ENCODE data around the gene HAUS3.
"Not testable (repeated sequence)": the region's sequence is repeated elsewhere in the genome, so short reads cannot be mapped to it uniquely, and the experiment has no call there.

DNA sequence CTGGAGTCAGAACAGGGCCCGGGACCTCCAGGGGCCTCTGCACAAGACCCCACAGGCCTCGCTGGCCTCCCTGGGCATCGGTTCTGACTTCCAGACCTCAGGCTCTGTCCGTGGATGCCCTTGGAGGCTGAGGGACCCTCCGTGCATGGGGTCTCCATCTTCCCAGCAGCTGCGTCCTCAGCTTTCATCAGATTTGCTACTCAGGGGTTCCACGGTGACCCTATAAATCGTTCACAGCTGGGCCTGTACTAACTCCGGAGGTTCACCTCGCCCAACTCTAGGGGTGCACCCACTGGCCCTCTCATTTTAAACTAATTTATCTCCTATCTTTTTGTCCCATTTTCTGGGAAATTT is 33.1 kb upstream of the HAUS3 start:
- not testable (repeated sequence) for TF ChIP-seq SUZ12 (IDR thresholded peaks at IDR 0.05; ENCODE audit: extremely low read depth, insufficient read depth, insufficient read length); ZNF274 (IDR thresholded peaks at IDR 0.05; ENCODE audit: low read depth, low read length); YY1 (IDR thresholded peaks at IDR 0.05; ENCODE audit: insufficient read depth, insufficient read length)

All from NT2/D1 (cell line).